MM.1S (cell line): ENCODE measurements around the gene MYH6.

Experiments used
- CTCF ChIP-seq: fragments of 300-600 bp; sonication (generic); IDR thresholded peaks from 2 replicates; pipeline ENCODE4 v1.5.1; 2016; ENCODE audit warnings: antibody characterized with exemption, low read length, mixed read lengths
- EZH2 ChIP-seq: fragments of 300-600 bp; sonication (generic); optimal IDR thresholded peaks from 2 replicates; pipeline ENCODE3; 2017; ENCODE audit warnings: low read depth, mild to moderate bottlenecking, antibody characterized with exemption, low read length, mixed read lengths
- EZH2phosphoT487 ChIP-seq: fragments of 300-600 bp; sonication (generic); IDR thresholded peaks from 2 replicates; pipeline ENCODE4 v1.6.1; 2018; ENCODE audit warnings: antibody characterized with exemption, low read length

GRCh38 chr14:23441076-23441475, 33.0 kb upstream of the MYH6 start:
- TF ChIP-seq CTCF (no peak), EZH2 (no peak), EZH2phosphoT487 (no peak)
